Psoas muscle (tissue), 8 donors: ENCODE results near the gene FAF1. TPM values are rescaled to one million over a fixed set of nuclear protein-coding genes. Genes with fewer than 3 reads are reported as not detected.

ENCODE experiments used
- ATAC-seq, 4 donors: fragments of 200-7000 bp; cut with Tn5 transposase; one replicate each; pipeline ENCODE4 v1.9.1; 2020; ENCODE audit warnings: moderate library complexity in 3 of 4, mild to moderate bottlenecking in 2 of 4
- DNase-seq, 2 donors: peaks; one replicate each; pipeline ENCODE4 v3.0.0-alpha.2; 2020
- H3K27ac ChIP-seq: fragments of 200-600 bp; one replicate; pipeline ENCODE4 v1.8.0; 2022
- H3K27me3 ChIP-seq, 3 donors: fragments of 200-600 bp in 1 of 3; one replicate each; pipeline versions ENCODE4 v1.6.1 to v1.8.0; 2013 to 2022; ENCODE audit warnings: low read length in 2 of 3, mild to moderate bottlenecking in 2 of 3, moderate library complexity in 1 of 3; ENCODE audit not compliant: insufficient read depth in 3 of 3
- H3K36me3 ChIP-seq, 2 donors: fragments of 200-600 bp in 1 of 2; one replicate each; pipeline versions ENCODE4 v1.6.1 to v1.8.0; 2013 to 2022; ENCODE audit warnings: low read depth in 1 of 2, mild to moderate bottlenecking in 1 of 2, moderate library complexity in 1 of 2; ENCODE audit not compliant: insufficient read depth in 1 of 2
- H3K4me1 ChIP-seq: fragments of 200-600 bp; one replicate; pipeline ENCODE4 v1.8.0; 2022
- H3K4me3 ChIP-seq: fragments of 200-600 bp; one replicate; pipeline ENCODE4 v1.8.0; 2022; ENCODE audit warnings: mild to moderate bottlenecking
- H3K9me3 ChIP-seq: fragments of 200-600 bp; one replicate; pipeline ENCODE4 v1.8.0; 2022
- WGBS, 3 donors: extraction: QIAGEN DNeasy Blood & Tissue Kit; methylation state at CpG; one replicate each; pipeline versions ENCODE4 v1.1.6 to v1.1.7; 2013; 5-methylcytosine and 5-hydroxymethylcytosine counted together
- intact Hi-C, 2 donors: fragments of 100-400 bp; cut with DNase I; formaldehyde crosslinking; loops; one replicate each; pipeline versions ENCODE4 v1.11.0 to v1.14.2; 2022
- polyA plus RNA-seq, 3 donors: library from polyadenylated mRNA; stranded (reverse); fragments of 200-250 nt; gene quantifications; one replicate each; pipeline ENCODE4 v1.2.3, GENCODE V29; 2013
- total RNA-seq, 4 donors: library from RNA; stranded (reverse); fragmentation: NEBNext Ultra II Directional in 2 of 4; extraction: Animal tissue kit (Norgen Biotek cat#: 25700) in 2 of 4; gene quantifications; one replicate each; pipeline versions ENCODE4 v1.2.1 to v1.2.4, GENCODE V29; 2021 to 2023
- TF ChIP-seq, protein P1 (sequence below): fragments of 200-600 bp; IDR thresholded peaks from one replicate; pipeline ENCODE4 v1.8.0; 2022; ENCODE audit warnings: antibody characterized with exemption
- donor health status: healthy with polysubstance abuse.
- donor health status: DM: no; HTN: no; CAD: no; lungs with moderate emphysema.
- donor health status: Bipolar disorder and iron deficiency.
- donor health status: healthy.
- donor health status: DM: yes; HTN: yes; CAD: no.
- donor health status: DM: no; HTN: no; CAD: no.
- donor health status: DM: no; HTN: no; CAD: no.
- donor health status: DM: yes; HTN: yes; CAD: no.

FAF1 gene
- total and polyA plus RNA-seq, 7 donors, result 67.8 to 128 (median 108) TPM

DNA sequence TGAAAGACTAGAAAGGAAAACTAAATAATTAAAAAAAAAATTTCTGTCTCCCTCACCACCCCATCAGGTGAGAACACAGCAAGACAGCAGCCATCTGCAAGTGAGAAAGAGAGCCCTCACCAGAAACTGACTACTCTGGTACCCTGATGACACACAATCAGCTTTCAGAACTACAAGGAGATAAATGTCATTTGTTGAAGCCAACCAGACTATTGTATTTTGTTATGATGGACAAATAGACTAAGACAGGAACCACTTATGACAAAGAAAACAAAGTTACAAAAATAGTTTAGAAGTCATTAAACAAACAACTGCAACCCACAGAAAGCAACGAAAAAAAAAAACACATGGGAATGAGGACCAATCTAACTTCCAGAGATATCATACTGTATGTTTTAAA lies 98.3 kb downstream of the FAF1 start:
- 80 to 91% (median 89%) methylated on average over 1 of the region's 1 CpG for whole genome bisulfite sequencing, 3 donors
- DNase-seq (no peak), ATAC-seq (no peak)
- Histone ChIP-seq H3K27ac (no peak overlapping the region), H3K36me3 (no peaks in the 10 kb centered on the region), H3K4me1 (no peaks in the 10 kb centered on the region), H3K4me3 (no peak overlapping the region), H3K9me3 (peaks cover 30% of the 10 kb centered on the region), H3K27me3 (no peaks in the 10 kb centered on the region)
- intact Hi-C loops, result no loop called here
- TF ChIP-seq, protein P1, sequence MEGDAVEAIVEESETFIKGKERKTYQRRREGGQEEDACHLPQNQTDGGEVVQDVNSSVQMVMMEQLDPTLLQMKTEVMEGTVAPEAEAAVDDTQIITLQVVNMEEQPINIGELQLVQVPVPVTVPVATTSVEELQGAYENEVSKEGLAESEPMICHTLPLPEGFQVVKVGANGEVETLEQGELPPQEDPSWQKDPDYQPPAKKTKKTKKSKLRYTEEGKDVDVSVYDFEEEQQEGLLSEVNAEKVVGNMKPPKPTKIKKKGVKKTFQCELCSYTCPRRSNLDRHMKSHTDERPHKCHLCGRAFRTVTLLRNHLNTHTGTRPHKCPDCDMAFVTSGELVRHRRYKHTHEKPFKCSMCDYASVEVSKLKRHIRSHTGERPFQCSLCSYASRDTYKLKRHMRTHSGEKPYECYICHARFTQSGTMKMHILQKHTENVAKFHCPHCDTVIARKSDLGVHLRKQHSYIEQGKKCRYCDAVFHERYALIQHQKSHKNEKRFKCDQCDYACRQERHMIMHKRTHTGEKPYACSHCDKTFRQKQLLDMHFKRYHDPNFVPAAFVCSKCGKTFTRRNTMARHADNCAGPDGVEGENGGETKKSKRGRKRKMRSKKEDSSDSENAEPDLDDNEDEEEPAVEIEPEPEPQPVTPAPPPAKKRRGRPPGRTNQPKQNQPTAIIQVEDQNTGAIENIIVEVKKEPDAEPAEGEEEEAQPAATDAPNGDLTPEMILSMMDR, result no peak

DNA sequence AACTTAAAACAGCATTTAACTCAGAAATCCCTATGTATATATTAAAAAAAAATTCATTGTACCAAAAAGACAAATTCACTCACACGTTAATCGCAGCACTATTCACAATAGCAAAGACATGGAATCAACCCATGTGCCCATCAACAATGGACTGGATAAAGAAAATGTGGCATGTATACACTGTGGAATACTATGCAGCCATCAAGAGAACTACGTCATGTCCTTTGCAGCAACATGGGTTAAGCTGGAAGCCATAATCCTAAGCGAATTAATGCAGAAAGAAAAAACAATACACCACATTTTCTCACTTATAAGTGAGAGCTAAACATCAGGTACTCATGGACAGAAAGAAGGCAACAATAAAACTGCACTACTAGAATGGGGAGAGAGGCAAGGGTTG lies 99.4 kb downstream of the FAF1 start:
- no peaks in the 10 kb centered on the region for H3K4me1 ChIP-seq
- ATAC-seq (no peak), DNase-seq (no peak)
- intact Hi-C loops, result no loop called here
- no peaks in the 10 kb centered on the region for H3K36me3 ChIP-seq
- H3K27me3 ChIP-seq, result no peaks in the 10 kb centered on the region
- H3K9me3 ChIP-seq, result peaks cover 27% of the 10 kb centered on the region
- H3K27ac ChIP-seq, result no peak overlapping the region
- TF ChIP-seq, protein P1, result no peak
- WGBS, 3 donors, result 96 to 100% (median 99%) methylated on average over 4 of the region's 4 CpGs
- no peak overlapping the region for H3K4me3 ChIP-seq

DNA sequence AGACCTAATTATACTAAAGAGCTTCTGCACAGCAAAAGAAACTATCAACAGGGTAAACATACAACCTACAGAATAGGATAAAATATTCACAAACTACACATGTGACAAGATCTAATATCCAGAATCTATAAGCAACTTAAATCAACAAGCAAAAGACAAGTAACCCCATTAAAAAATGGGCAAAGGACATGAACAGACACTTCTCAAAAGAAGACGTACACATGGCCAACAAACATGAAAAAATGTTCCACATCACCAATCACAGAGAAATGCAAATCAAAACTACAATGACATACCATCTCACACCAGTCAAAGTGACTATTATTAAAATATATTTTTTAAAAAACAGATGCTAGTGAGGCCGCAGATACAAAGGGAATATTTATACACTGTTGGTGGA lies 99.8 kb downstream of the FAF1 start:
- no peaks in the 10 kb centered on the region for H3K4me1 ChIP-seq
- H3K27ac ChIP-seq, result no peak overlapping the region
- no peak overlapping the region for H3K4me3 ChIP-seq
- H3K9me3 ChIP-seq, result peaks cover 27% of the 10 kb centered on the region
- no peaks in the 10 kb centered on the region for H3K36me3 ChIP-seq
- no peak for DNase-seq
- 97 to 100% (median 97%) methylated on average over 2 of the region's 2 CpGs for WGBS, 3 donors
- ATAC-seq, result no peak
- TF ChIP-seq, protein P1, result no peak
- intact Hi-C loops, result no loop called here
- no peaks in the 10 kb centered on the region for H3K27me3 ChIP-seq

DNA sequence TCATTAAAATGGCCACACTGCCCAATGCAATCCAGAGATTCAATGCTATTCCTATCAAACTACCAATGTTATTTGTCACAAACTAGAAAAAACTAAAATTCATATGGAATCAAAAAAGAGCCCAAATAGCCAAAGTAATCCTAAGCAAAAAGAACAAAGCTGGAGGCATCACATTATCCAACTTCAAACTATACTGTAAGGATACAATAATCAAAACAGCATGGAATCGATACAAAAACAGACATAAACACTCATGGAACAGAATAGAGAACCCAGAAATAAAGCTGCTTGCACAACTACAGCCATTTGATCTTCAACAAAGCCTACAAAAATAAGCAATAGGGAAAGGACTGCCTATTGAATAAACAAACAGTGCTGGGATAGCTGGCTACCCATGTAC lies 100.4 kb downstream of the FAF1 start:
- Histone ChIP-seq H3K9me3 (peaks cover 27% of the 10 kb centered on the region), H3K27ac (no peak overlapping the region), H3K4me3 (no peak overlapping the region), H3K27me3 (no peaks in the 10 kb centered on the region), H3K36me3 (no peaks in the 10 kb centered on the region), H3K4me1 (no peaks in the 10 kb centered on the region)
- intact Hi-C loops, result no loop called here
- TF ChIP-seq, protein P1, result no peak
- ATAC-seq (no peak), DNase-seq (no peak)
- WGBS, 3 donors, result 100% methylated on average over 1 of the region's 1 CpG

DNA sequence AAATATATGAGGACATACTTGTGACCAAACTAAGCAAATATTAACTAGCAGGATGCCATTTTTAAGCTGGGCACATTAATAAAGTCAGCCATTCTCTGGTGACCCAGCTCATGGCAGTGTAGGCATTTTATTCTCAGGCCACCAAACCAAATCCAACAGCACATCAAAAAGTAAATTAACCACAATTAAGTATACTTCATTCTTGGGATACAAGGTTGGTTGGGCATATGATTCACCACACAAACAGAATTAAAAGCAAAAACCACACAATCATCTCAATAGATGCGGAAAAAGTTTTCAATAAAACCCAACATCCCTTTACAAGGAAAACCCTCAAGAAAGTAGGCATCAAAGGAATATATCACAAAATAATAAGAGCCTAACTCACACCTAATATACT lies 101.3 kb downstream of the FAF1 start:
- TF ChIP-seq, protein P1, result no peak
- no peak overlapping the region for H3K4me3 ChIP-seq
- peaks cover 27% of the 10 kb centered on the region for H3K9me3 ChIP-seq
- no peaks in the 10 kb centered on the region for H3K36me3 ChIP-seq
- H3K27me3 ChIP-seq, result no peaks in the 10 kb centered on the region
- 94 to 100% (median 98%) methylated on average over 1 of the region's 1 CpG for WGBS, 3 donors
- H3K27ac ChIP-seq, result no peak overlapping the region
- ATAC-seq, result no peak
- intact Hi-C loops, result no loop called here
- DNase-seq, result no peak
- no peaks in the 10 kb centered on the region for H3K4me1 ChIP-seq
